Activated CD8-positive, alpha-beta T cell treated with anti-CD3 and anti-CD28 coated beads, Interleukin-2, amount 10 ng/mL, durations not matched to agents 7 days and 5 days (primary cell): ENCODE measurements around the gene UBE2J2. TPM values are rescaled to one million over a fixed set of nuclear protein-coding genes. Genes with fewer than 3 reads are reported as not detected.

Experiments
- ATAC-seq: fragments of 150-1000 bp; cut with Tn5 transposase; one replicate; pipeline ENCODE4 v1.10.0; 2021; ENCODE audit warnings: moderate library complexity
- CTCF ChIA-PET: fragments of 350-600 bp; sonication (Branson Sonifier 250); formaldehyde crosslinking; loops from one replicate; lab custom pipeline; 2021; ENCODE audit warnings: antibody characterized with exemption; lab: Charles Lee
- POLR2A ChIA-PET: fragments of 350-600 bp; sonication (Branson Sonifier 250); formaldehyde crosslinking; loops from one replicate; lab custom pipeline; 2021; ENCODE audit warnings: antibody characterized with exemption; lab: Charles Lee
- DNase-seq: peaks from one replicate; pipeline ENCODE4 v3.0.0-alpha.2; 2020
- H3K27ac Mint-ChIP-seq: one replicate; pipeline ENCODE4 v1.8.0; 2021; ENCODE audit warnings: mild to moderate bottlenecking, mixed read lengths
- H3K27me3 Mint-ChIP-seq: one replicate; pipeline ENCODE4 v1.8.0; 2021; ENCODE audit warnings: low read depth, mixed read lengths
- H3K36me3 Mint-ChIP-seq: one replicate; pipeline ENCODE4 v1.8.0; 2021; ENCODE audit warnings: low read depth, mixed read lengths
- H3K4me1 Mint-ChIP-seq: one replicate; pipeline ENCODE4 v1.8.0; 2021; ENCODE audit warnings: low read depth, mixed read lengths
- H3K4me3 Mint-ChIP-seq: one replicate; pipeline ENCODE4 v1.8.0; 2021; ENCODE audit warnings: mild to moderate bottlenecking, mixed read lengths
- H3K9me3 Mint-ChIP-seq: one replicate; pipeline ENCODE4 v1.8.0; 2022; ENCODE audit warnings: mixed read lengths; ENCODE audit not compliant: insufficient read depth
- total RNA-seq, 2 experiments: library from RNA; stranded (reverse); gene quantifications; one replicate each; pipeline ENCODE4 v1.2.3, GENCODE V29; 2021

Gene UBE2J2
- total RNA-seq, 2 experiments from 2014 or later, result 62.3 to 67.5 TPM

GRCh38 chr1:1314678-1315335 is 41.2 kb upstream of the UBE2J2 start:
- Mint-ChIP-seq H3K27ac (no peak overlapping the region), H3K36me3 (peaks cover 39% of the 10 kb centered on the region), H3K9me3 (no peaks in the 10 kb centered on the region), H3K27me3 (no peaks in the 10 kb centered on the region), H3K4me1 (peaks cover 5% of the 10 kb centered on the region), H3K4me3 (no peak overlapping the region)
- DNase-seq (no peak), ATAC-seq (no peak)
- ChIA-PET POLR2A (interaction anchor here (0.6 kb wide), 1 partner anchor 22 kb away, joined by 4 read pairs; no protein-coding TSS in a partner anchor), CTCF (no interaction called here)

GRCh38 chr1:1314237-1314586 is 40.6 kb upstream of the UBE2J2 start:
- no peaks in the 10 kb centered on the region for H3K9me3 Mint-ChIP-seq
- H3K4me3 Mint-ChIP-seq, result no peak overlapping the region
- H3K27me3 Mint-ChIP-seq, result no peaks in the 10 kb centered on the region
- CTCF ChIA-PET, result no interaction called here
- H3K27ac Mint-ChIP-seq, result no peak overlapping the region
- DNase-seq, result no peak
- no peak for ATAC-seq
- H3K4me1 Mint-ChIP-seq, result peaks cover 5% of the 10 kb centered on the region
- POLR2A ChIA-PET, result interaction anchor here (0.6 kb wide), 1 partner anchor 22 kb away, joined by 4 read pairs; no protein-coding TSS in a partner anchor
- peaks cover 35% of the 10 kb centered on the region for H3K36me3 Mint-ChIP-seq

GRCh38 chr1:1313500-1314236 is 40.0 kb upstream of the UBE2J2 start:
- Mint-ChIP-seq H3K4me3 (no peak overlapping the region), H3K36me3 (peaks cover 33% of the 10 kb centered on the region), H3K9me3 (no peaks in the 10 kb centered on the region), H3K27me3 (no peaks in the 10 kb centered on the region), H3K4me1 (peaks cover 5% of the 10 kb centered on the region), H3K27ac (no peak overlapping the region)
- ChIA-PET CTCF (interaction anchor here (1.3 kb wide), 1 partner anchor 192 kb away, joined by 7 read pairs; no protein-coding TSS in a partner anchor), POLR2A (interaction anchor here (0.6 kb wide), 1 partner anchor 23 kb away, joined by 4 read pairs; no protein-coding TSS in a partner anchor)
- DNase-seq (no peak), ATAC-seq (no peak)

- ChIA-PET POLR2A (no interaction called here), CTCF (interaction anchor here (1.3 kb wide), 1 partner anchor 191 kb away, joined by 7 read pairs; no protein-coding TSS in a partner anchor)
- Mint-ChIP-seq H3K4me3 (no peak overlapping the region), H3K36me3 (peaks cover 31% of the 10 kb centered on the region), H3K9me3 (no peaks in the 10 kb centered on the region), H3K27me3 (no peaks in the 10 kb centered on the region), H3K4me1 (peaks cover 5% of the 10 kb centered on the region), H3K27ac (no peak overlapping the region)
- ATAC-seq (no peak), DNase-seq (no peak)
Measured at GRCh38 chr1:1312450-1313314, 39.0 kb upstream of the UBE2J2 start.

- Mint-ChIP-seq H3K36me3 (peaks cover 27% of the 10 kb centered on the region), H3K4me3 (no peak overlapping the region), H3K4me1 (peaks cover 10% of the 10 kb centered on the region), H3K9me3 (no peaks in the 10 kb centered on the region), H3K27me3 (no peaks in the 10 kb centered on the region), H3K27ac (no peak overlapping the region)
- ChIA-PET CTCF (interaction anchor here (1.3 kb wide), 1 partner anchor 247 kb away, joined by 3 read pairs; no protein-coding TSS in a partner anchor), POLR2A (interaction anchor here (1.2 kb wide), 1 partner anchor 10 kb away, joined by 4 read pairs; no protein-coding TSS in a partner anchor)
- DNase-seq (no peak), ATAC-seq (no peak)
Measured at GRCh38 chr1:1311107-1312104, 37.8 kb upstream of the UBE2J2 start.

GRCh38 chr1:1310476-1311053 is 36.9 kb upstream of the UBE2J2 start:
- POLR2A ChIA-PET, result no interaction called here
- CTCF ChIA-PET, result no interaction called here
- H3K4me3 Mint-ChIP-seq, result peak overlapping the region; percentile 77
- DNase-seq (no peak), ATAC-seq (no peak)
- peaks cover 21% of the 10 kb centered on the region for H3K36me3 Mint-ChIP-seq
- H3K9me3 Mint-ChIP-seq, result no peaks in the 10 kb centered on the region
- peak overlapping the region; percentile 63 for H3K27ac Mint-ChIP-seq
- H3K4me1 Mint-ChIP-seq, result peaks cover 17% of the 10 kb centered on the region
- no peaks in the 10 kb centered on the region for H3K27me3 Mint-ChIP-seq

- Mint-ChIP-seq H3K9me3 (no peaks in the 10 kb centered on the region), H3K36me3 (peaks cover 21% of the 10 kb centered on the region), H3K27me3 (no peaks in the 10 kb centered on the region), H3K27ac (peak overlapping the region; percentile 64), H3K4me3 (peak overlapping the region; percentile 77), H3K4me1 (peaks cover 18% of the 10 kb centered on the region)
- CTCF ChIA-PET, result interaction anchor here (0.7 kb wide), 1 partner anchor 595 kb away, joined by 5 read pairs; no protein-coding TSS in a partner anchor
- POLR2A ChIA-PET, result no interaction called here
- ATAC-seq (no peak), DNase-seq (no peak)
Measured at GRCh38 chr1:1310109-1310385, 36.4 kb upstream of the UBE2J2 start.

- peaks cover 17% of the 10 kb centered on the region for H3K36me3 Mint-ChIP-seq
- ChIA-PET CTCF (interaction anchor here (0.7 kb wide), 1 partner anchor 596 kb away, joined by 5 read pairs; no protein-coding TSS in a partner anchor), POLR2A (no interaction called here)
- peaks cover 21% of the 10 kb centered on the region for H3K4me1 Mint-ChIP-seq
- no peak for DNase-seq
- peak overlapping the region; percentile 77 for H3K4me3 Mint-ChIP-seq
- H3K27ac Mint-ChIP-seq, result peak overlapping the region; percentile 70
- no peaks in the 10 kb centered on the region for H3K27me3 Mint-ChIP-seq
- no peaks in the 10 kb centered on the region for H3K9me3 Mint-ChIP-seq
- no peak for ATAC-seq
Measured at GRCh38 chr1:1309251-1310108, 35.8 kb upstream of the UBE2J2 start.

GRCh38 chr1:1308756-1309250 is 35.1 kb upstream of the UBE2J2 start:
- Mint-ChIP-seq H3K4me1 (peaks cover 23% of the 10 kb centered on the region), H3K27ac (peak overlapping the region; percentile 89), H3K9me3 (no peaks in the 10 kb centered on the region), H3K36me3 (peaks cover 16% of the 10 kb centered on the region), H3K4me3 (peak overlapping the region; percentile 84), H3K27me3 (no peaks in the 10 kb centered on the region)
- ChIA-PET POLR2A (no interaction called here), CTCF (no interaction called here)
- ATAC-seq (no peak), DNase-seq (no peak)
